ENCODE data around the gene NCK1. TPM values are rescaled to one million over a fixed set of nuclear protein-coding genes. Genes with fewer than 3 reads are reported as not detected.

NCK1 gene
- total RNA-seq, 1 experiment from 2014 or later: 15.3 TPM

- POLR2A ChIA-PET (ENCODE audit: unreplicated experiment): no interaction called here
- ATAC-seq: no peak
- BruUV-seq (replicated peaks): no TSS peak
Measured at GRCh38 chr3:136988651-136989050, 126.6 kb downstream of the NCK1 start.

GRCh38 chr3:136989781-136990524 is 127.9 kb downstream of the NCK1 start:
- TF ChIP-seq CTCF (conservative IDR thresholded peaks at IDR 0.05; ENCODE audit: low read depth, low read length) (no peak), EZH2 (IDR thresholded peaks at IDR 0.05; ENCODE audit: low read length, unreplicated experiment) (no peak), EZH2phosphoT487 (IDR thresholded peaks at IDR 0.05; ENCODE audit: borderline replicate concordance, low read length) (no peak)
- no peak for ATAC-seq
- Histone ChIP-seq H3K4me3 (ENCODE audit: low read length) (no peak overlapping the region), H3K9me3 (ENCODE audit: low read length) (no peaks in the 10 kb centered on the region), H3K27me3 (ENCODE audit: low read length) (no peaks in the 10 kb centered on the region), H2AFZ (ENCODE audit: low read length) (no peak overlapping the region), H3K4me1 (ENCODE audit: insufficient read depth, low read length) (peaks cover 6% of the 10 kb centered on the region), H3K9ac (ENCODE audit: low read length) (no peak overlapping the region), H3K9me2 (replicated peaks; ENCODE audit: low read length) (no peaks in the 10 kb centered on the region), H3K27ac (ENCODE audit: low read length) (no peak overlapping the region), H3K36me3 (ENCODE audit: low read depth, low read length) (no peaks in the 10 kb centered on the region), H3F3A (ENCODE audit: low read length, unreplicated experiment) (no peaks in the 10 kb centered on the region), H4K20me1 (ENCODE audit: low read length) (no peaks in the 10 kb centered on the region), H3K4me2 (ENCODE audit: low read length) (no peak overlapping the region), H3K79me2 (ENCODE audit: low read length) (no peaks in the 10 kb centered on the region)
- DNase-seq: no peak
- intact Hi-C loops (cut with micrococcal nuclease): no loop called here
- CTCF ChIA-PET: interaction anchor here (0.7 kb wide), 1 partner anchor 24 kb away, joined by 3 read pairs; no protein-coding TSS in a partner anchor
- POLR2A ChIA-PET (ENCODE audit: unreplicated experiment): no interaction called here
- BruUV-seq (replicated peaks): no TSS peak

More at GRCh38 chr3:136988651-136989050, 126.6 kb downstream of the NCK1 start:
- no peak for DNase-seq
- H3K9ac ChIP-seq (ENCODE audit: low read length): no peak overlapping the region
- no peak overlapping the region for H3K4me3 ChIP-seq (ENCODE audit: low read length)
- no peaks in the 10 kb centered on the region for H3K27me3 ChIP-seq (ENCODE audit: low read length)
- H3K9me2 ChIP-seq (replicated peaks; ENCODE audit: low read length): no peaks in the 10 kb centered on the region
- H3K9me3 ChIP-seq (ENCODE audit: low read length): no peaks in the 10 kb centered on the region
- intact Hi-C loops (cut with micrococcal nuclease): no loop called here
- H3K79me2 ChIP-seq (ENCODE audit: low read length): no peaks in the 10 kb centered on the region
- no peak for TF ChIP-seq EZH2phosphoT487 (IDR thresholded peaks at IDR 0.05; ENCODE audit: borderline replicate concordance, low read length)
- H3K27ac ChIP-seq (ENCODE audit: low read length): no peak overlapping the region
- CTCF ChIA-PET: no interaction called here
- no peak overlapping the region for H2AFZ ChIP-seq (ENCODE audit: low read length)
- no peaks in the 10 kb centered on the region for H3F3A ChIP-seq (ENCODE audit: low read length, unreplicated experiment)
- no peak overlapping the region for H3K4me2 ChIP-seq (ENCODE audit: low read length)
- H4K20me1 ChIP-seq (ENCODE audit: low read length): no peaks in the 10 kb centered on the region
- no peaks in the 10 kb centered on the region for H3K4me1 ChIP-seq (ENCODE audit: insufficient read depth, low read length)
- H3K36me3 ChIP-seq (ENCODE audit: low read depth, low read length): no peaks in the 10 kb centered on the region

- Histone ChIP-seq H4K20me1 (ENCODE audit: low read length) (no peaks in the 10 kb centered on the region), H3K9me2 (replicated peaks; ENCODE audit: low read length) (no peaks in the 10 kb centered on the region), H3F3A (ENCODE audit: low read length, unreplicated experiment) (no peaks in the 10 kb centered on the region), H3K4me3 (ENCODE audit: low read length) (no peak overlapping the region), H3K4me2 (ENCODE audit: low read length) (no peak overlapping the region), H3K79me2 (ENCODE audit: low read length) (no peaks in the 10 kb centered on the region), H3K9me3 (ENCODE audit: low read length) (no peaks in the 10 kb centered on the region), H3K27me3 (ENCODE audit: low read length) (no peaks in the 10 kb centered on the region), H3K9ac (ENCODE audit: low read length) (no peak overlapping the region), H2AFZ (ENCODE audit: low read length) (no peak overlapping the region), H3K4me1 (ENCODE audit: insufficient read depth, low read length) (peaks cover 12% of the 10 kb centered on the region), H3K27ac (ENCODE audit: low read length) (no peak overlapping the region), H3K36me3 (ENCODE audit: low read depth, low read length) (no peaks in the 10 kb centered on the region)
- no TSS peak for BruUV-seq (replicated peaks)
- CTCF ChIA-PET: no interaction called here
- TF ChIP-seq EZH2 (IDR thresholded peaks at IDR 0.05; ENCODE audit: low read length, unreplicated experiment) (no peak), CTCF (conservative IDR thresholded peaks at IDR 0.05; ENCODE audit: low read depth, low read length) (no peak), EZH2phosphoT487 (IDR thresholded peaks at IDR 0.05; ENCODE audit: borderline replicate concordance, low read length) (no peak)
- no peak for ATAC-seq
- intact Hi-C loops (cut with micrococcal nuclease): no loop called here
- POLR2A ChIA-PET (ENCODE audit: unreplicated experiment): no interaction called here
- no peak for DNase-seq
Measured at GRCh38 chr3:136990826-136991225, 128.8 kb downstream of the NCK1 start.

Measured in PC-3 (cell line).